CD4-positive, alpha-beta T cell (primary cell): ENCODE data around the gene PLXNA2. TPM values are rescaled to one million over a fixed set of nuclear protein-coding genes. Genes with fewer than 3 reads are reported as not detected.

Experiments used
- ATAC-seq: fragments of 200-7000 bp; cut with Tn5 transposase; one replicate; pipeline ENCODE4 v1.10.0; 2022; ENCODE audit warnings: mild to moderate bottlenecking; ENCODE audit not compliant: poor library complexity
- CTCF ChIA-PET: fragments of 350-600 bp; sonication (Branson Sonifier 250); formaldehyde crosslinking; loops from one replicate; lab custom pipeline; 2021; ENCODE audit warnings: antibody characterized with exemption, inconsistent platforms; lab: Charles Lee
- POLR2A ChIA-PET: fragments of 350-600 bp; sonication (Branson Sonifier 250); formaldehyde crosslinking; loops from one replicate; lab custom pipeline; 2021; ENCODE audit warnings: antibody characterized with exemption, inconsistent platforms; lab: Charles Lee
- DNase-seq, 14 experiments: peaks; one replicate each; pipeline ENCODE4 v3.0.0-alpha.2; 2013 to 2020; ENCODE audit warnings: mixed read lengths in 2 of 14
- H3K27ac ChIP-seq, 2 donors: one replicate each; pipeline versions ENCODE4 v1.5.1 to v1.7.0; 2013; ENCODE audit warnings: low read length in 2 of 2, low read depth in 1 of 2, mild to moderate bottlenecking in 1 of 2
- H3K27me3 ChIP-seq, 2 experiments: 1 replicate in 1 of 2; 2 replicates in 1 of 2; pipeline versions ENCODE4 v1.6.1 to v1.7.0; 2013; ENCODE audit warnings: low read length in 2 of 2, control low read depth in 1 of 2, mild to moderate bottlenecking in 1 of 2, moderate library complexity in 1 of 2; ENCODE audit not compliant: insufficient read depth in 2 of 2, control insufficient read depth in 1 of 2
- H3K36me3 ChIP-seq: one replicate; pipeline ENCODE4 v1.6.1; 2013; ENCODE audit warnings: low read length, control low read depth; ENCODE audit not compliant: insufficient read depth
- H3K4me1 ChIP-seq: one replicate; pipeline ENCODE4 v1.6.1; 2013; ENCODE audit warnings: low read length, control low read depth; ENCODE audit not compliant: insufficient read depth
- H3K4me3 ChIP-seq: one replicate; pipeline ENCODE4 v1.5.1; 2013; ENCODE audit warnings: mild to moderate bottlenecking, low read length, moderate library complexity
- H3K9me3 ChIP-seq, 2 experiments: 1 replicate in 1 of 2; 2 replicates in 1 of 2; pipeline versions ENCODE4 v1.6.1 to v1.7.0; 2013; ENCODE audit warnings: low read length in 2 of 2, mild to moderate bottlenecking in 2 of 2, control low read depth in 1 of 2, moderate library complexity in 1 of 2; ENCODE audit not compliant: control insufficient read depth in 1 of 2, insufficient read depth in 1 of 2
- H3K27ac Mint-ChIP-seq: one replicate; pipeline ENCODE4 v1.8.0; 2020; ENCODE audit warnings: mixed read lengths
- H3K27me3 Mint-ChIP-seq: one replicate; pipeline ENCODE4 v1.8.0; 2021; ENCODE audit warnings: mixed read lengths
- H3K36me3 Mint-ChIP-seq: one replicate; pipeline ENCODE4 v1.8.0; 2021; ENCODE audit warnings: low read depth, mixed read lengths
- H3K4me1 Mint-ChIP-seq: one replicate; pipeline ENCODE4 v1.8.0; 2021; ENCODE audit warnings: low read depth, mixed read lengths
- H3K4me3 Mint-ChIP-seq: one replicate; pipeline ENCODE4 v1.8.0; 2020; ENCODE audit warnings: mild to moderate bottlenecking, mixed read lengths
- H3K9me3 Mint-ChIP-seq: one replicate; pipeline ENCODE4 v1.8.0; 2020; ENCODE audit warnings: mixed read lengths
- CTCF ChIP-seq: fragments of 200-600 bp; IDR thresholded peaks from one replicate; pipeline ENCODE4 v1.8.0; 2022; ENCODE audit warnings: antibody characterized with exemption, mild to moderate bottlenecking
- intact Hi-C, 2 experiments: fragments of 100-400 bp; cut with DNase I in 1 of 2; cut with micrococcal nuclease in 1 of 2; formaldehyde crosslinking; loops; one replicate each; pipeline versions ENCODE4 v1.15.1 to v1.9.0; 2023 to 2025; cut with DNase I, micrococcal nuclease
- total RNA-seq, 174 experiments: library from RNA in 2 of 174; stranded (reverse) in 2 of 174; gene quantifications; one replicate each; pipeline ENCODE4 v1.2.3 and lab custom pipeline; 2021 to 2026

The PLXNA2 gene
- total RNA-seq, 2 experiments from 2014 or later: 0.75 to 0.77 TPM

- Mint-ChIP-seq H3K9me3 (no peaks in the 10 kb centered on the region), H3K4me1 (no peaks in the 10 kb centered on the region), H3K4me3 (no peak overlapping the region), H3K36me3 (no peaks in the 10 kb centered on the region), H3K27ac (no peak overlapping the region), H3K27me3 (no peaks in the 10 kb centered on the region)
- Histone ChIP-seq H3K9me3 (no peaks in the 10 kb centered on the region), H3K4me1 (no peaks in the 10 kb centered on the region), H3K27me3 (no peaks in the 10 kb centered on the region), H3K4me3 (no peak overlapping the region), H3K27ac (no peak overlapping the region), H3K36me3 (no peaks in the 10 kb centered on the region)
- TF ChIP-seq CTCF: no peak
- ATAC-seq (no peak), DNase-seq (no peak)
- POLR2A ChIA-PET: no interaction called here
- CTCF ChIA-PET: no interaction called here
- intact Hi-C loops: no loop called here
Measured at GRCh38 chr1:208200116-208200515, 44.1 kb downstream of the PLXNA2 start.

- no peak overlapping the region for H3K4me3 ChIP-seq
- Mint-ChIP-seq H3K36me3 (no peaks in the 10 kb centered on the region), H3K4me3 (no peak overlapping the region), H3K9me3 (no peaks in the 10 kb centered on the region), H3K27me3 (no peaks in the 10 kb centered on the region), H3K4me1 (no peaks in the 10 kb centered on the region), H3K27ac (no peak overlapping the region)
- intact Hi-C loops: no loop called here
- H3K36me3 ChIP-seq: no peaks in the 10 kb centered on the region
- no peak overlapping the region for H3K27ac ChIP-seq
- POLR2A ChIA-PET: no interaction called here
- no peaks in the 10 kb centered on the region for H3K27me3 ChIP-seq
- no peaks in the 10 kb centered on the region for H3K4me1 ChIP-seq
- DNase-seq: no peak
- H3K9me3 ChIP-seq: no peaks in the 10 kb centered on the region
- CTCF ChIA-PET: no interaction called here
- no peak for ATAC-seq
- TF ChIP-seq CTCF: no peak
Measured at GRCh38 chr1:208198236-208198635, 45.9 kb downstream of the PLXNA2 start.

- ChIA-PET CTCF (no interaction called here), POLR2A (no interaction called here)
- DNase-seq (no peak), ATAC-seq (no peak)
- no peaks in the 10 kb centered on the region for H3K36me3 Mint-ChIP-seq
- Histone ChIP-seq H3K27me3 (no peaks in the 10 kb centered on the region), H3K4me1 (no peaks in the 10 kb centered on the region), H3K9me3 (no peaks in the 10 kb centered on the region), H3K27ac (no peak overlapping the region), H3K4me3 (no peak overlapping the region), H3K36me3 (no peaks in the 10 kb centered on the region)
- no peaks in the 10 kb centered on the region for H3K9me3 Mint-ChIP-seq
- no peak for TF ChIP-seq CTCF
- no peak overlapping the region for H3K27ac Mint-ChIP-seq
- no peaks in the 10 kb centered on the region for H3K27me3 Mint-ChIP-seq
- no peak overlapping the region for H3K4me3 Mint-ChIP-seq
- no peaks in the 10 kb centered on the region for H3K4me1 Mint-ChIP-seq
- intact Hi-C loops: no loop called here
Measured at GRCh38 chr1:208194944-208195343, 49.2 kb downstream of the PLXNA2 start.
